Endothelial cell of umbilical vein (primary cell): ENCODE measurements around the gene SPRY4. TPM values are rescaled to one million over a fixed set of nuclear protein-coding genes. Genes with fewer than 3 reads are reported as not detected.
A peak's percentile ranks its signal among the peaks of the same experiment; 100 is the strongest.

Source experiments
- BruUV-seq: library from RNA; stranded (reverse); fragments of 400-500 nt; replicated peaks from 2 replicates; lab custom pipeline; 2021; lab: Mats Ljungman, UMichigan
- CTCF ChIA-PET: fragments of 300-600, 350-600 bp; sonication (Branson Sonifier 250); formaldehyde crosslinking; loops from one replicate; lab custom pipeline; 2021; ENCODE audit warnings: antibody characterized with exemption, inconsistent platforms; lab: Charles Lee
- POLR2A ChIA-PET: fragments of 300-600, 350-600 bp; sonication (Branson Sonifier 250); formaldehyde crosslinking; loops from one replicate; lab custom pipeline; 2021; ENCODE audit warnings: antibody characterized with exemption, inconsistent platforms; lab: Charles Lee
- DNase-seq: peaks from one replicate; pipeline ENCODE4 v3.0.0-alpha.2; 2011; ENCODE audit warnings: low read depth, low spot score
- FAIRE-seq: peaks from 2 replicates; lab custom pipeline; 2011; peaks lifted over from hg19 to GRCh38; lab: Jason Lieb, UNC
- H2AFZ ChIP-seq: 2 replicates; pipeline ENCODE4 v1.6.0; 2012; ENCODE audit warnings: low read depth, low read length, control low read depth, inconsistent platforms
- H3K27ac ChIP-seq: 2 replicates; pipeline ENCODE4 v1.5.1; 2011; ENCODE audit warnings: low read depth, mild to moderate bottlenecking, control low read depth, low read length, moderate library complexity; ENCODE audit not compliant: insufficient read depth
- H3K27me3 ChIP-seq, 2 experiments: 2 replicates each; pipeline versions ENCODE4 v1.6.0 to v1.6.1; 2011; ENCODE audit warnings: low read length in 2 of 2, mixed read lengths in 1 of 2; ENCODE audit not compliant: control insufficient read depth in 2 of 2, insufficient read depth in 2 of 2
- H3K36me3 ChIP-seq, 2 experiments: 2 replicates in 1 of 2; 3 replicates in 1 of 2; pipeline ENCODE4 v1.5.1; 2011; ENCODE audit warnings: low read length in 2 of 2, mild to moderate bottlenecking in 1 of 2, moderate library complexity in 1 of 2; ENCODE audit not compliant: control insufficient read depth in 2 of 2, insufficient read depth in 2 of 2; ENCODE audit errors: extremely low read depth in 1 of 2
- H3K4me1 ChIP-seq: 3 replicates; pipeline ENCODE4 v1.5.1; 2011; ENCODE audit warnings: mild to moderate bottlenecking, low read length; ENCODE audit not compliant: control insufficient read depth, insufficient read depth; ENCODE audit errors: extremely low read depth
- H3K4me2 ChIP-seq: 2 replicates; pipeline ENCODE4 v1.6.1; 2011; ENCODE audit warnings: low read length, control low read depth, mixed read lengths; ENCODE audit not compliant: insufficient read depth
- H3K4me3 ChIP-seq, 3 experiments: fragments of 200-600 bp in 1 of 3; sonication (generic), shearing (Covaris generic) in 1 of 3; replicated peaks in 1 of 3; 2 replicates each; pipeline ENCODE4 v1.5.1; 2011 to 2016; ENCODE audit warnings: control low read depth in 3 of 3, low read length in 3 of 3, mild to moderate bottlenecking in 2 of 3, inconsistent platforms in 1 of 3, low read depth in 1 of 3, moderate library complexity in 1 of 3; ENCODE audit not compliant: insufficient read depth in 1 of 3
- H3K79me2 ChIP-seq: 2 replicates; pipeline ENCODE4 v1.6.0; 2012; ENCODE audit warnings: low read length, inconsistent platforms; ENCODE audit not compliant: control insufficient read depth, insufficient read depth
- H3K9ac ChIP-seq: replicated peaks from 2 replicates; pipeline ENCODE3; 2011; ENCODE audit warnings: low read length, control low read depth; ENCODE audit not compliant: insufficient read depth; ENCODE audit errors: extremely low read depth
- H3K9me1 ChIP-seq: replicated peaks from 3 replicates; pipeline ENCODE4 v1.6.0; 2011; ENCODE audit warnings: mild to moderate bottlenecking, low read length; ENCODE audit not compliant: control insufficient read depth, insufficient read depth; ENCODE audit errors: extremely low read depth
- H3K9me3 ChIP-seq: replicated peaks from 2 replicates; pipeline ENCODE4 v1.5.1; 2012; ENCODE audit warnings: low read length, inconsistent platforms; ENCODE audit not compliant: control insufficient read depth, insufficient read depth
- H4K20me1 ChIP-seq: replicated peaks from 2 replicates; pipeline ENCODE3; 2011; ENCODE audit warnings: mild to moderate bottlenecking, low read length; ENCODE audit not compliant: control insufficient read depth, insufficient read depth; ENCODE audit errors: extremely low read depth
- GATA2 ChIP-seq: IDR thresholded peaks from 2 replicates; pipeline ENCODE4 v1.7.0; 2011; ENCODE audit warnings: low read depth, mild to moderate bottlenecking, moderate library complexity, mixed read lengths, low read length; ENCODE audit not compliant: insufficient read length, insufficient read depth
- MYC ChIP-seq: IDR thresholded peaks from one replicate; pipeline ENCODE4 v1.6.1; 2011; ENCODE audit warnings: mild to moderate bottlenecking, low read depth, low read length
- POLR2AphosphoS5 ChIP-seq: IDR thresholded peaks from 2 replicates; pipeline ENCODE4 v1.6.1; 2012; ENCODE audit warnings: low read depth, mild to moderate bottlenecking, control low read depth, low read length, moderate library complexity; ENCODE audit not compliant: insufficient read depth
- dilution Hi-C: fragments of 300-500 bp; cut with MboI; formaldehyde crosslinking; loops from one replicate; pipeline ENCODE4 v1.15.0; 2019; ENCODE audit warnings: low sequenced_read_pairs; ENCODE audit not compliant: extremely low pct_ligation_motif_present
- intact Hi-C: fragments of 100-400 bp; cut with micrococcal nuclease; formaldehyde crosslinking; loops from one replicate; pipeline ENCODE4 v1.10.0; 2022
- polyA plus RNA-seq, 4 experiments: library from polyadenylated mRNA; depleted of rRNA in 3 of 4; stranded (reverse) in 3 of 4; unstranded in 1 of 4; fragments of >200 nt; gene quantifications; 2 replicates each; pipeline versions ENCODE4 v1.2.1 to v1.2.3, GENCODE V29; 2011 to 2012; ENCODE audit warnings: missing spikeins in 1 of 4
- total RNA-seq: library from RNA; stranded (reverse); gene quantifications from 2 replicates; pipeline ENCODE4 v1.2.3, GENCODE V29; 2021
- TF ChIP-seq, protein P1 (sequence below), 2 donors: IDR thresholded peaks; 1 replicate in 1 of 2; 2 replicates in 1 of 2; pipeline ENCODE4 v1.5.1; 2011; ENCODE audit warnings: low read length in 2 of 2, mild to moderate bottlenecking in 2 of 2, moderate library complexity in 2 of 2, control low read depth in 1 of 2, inconsistent platforms in 1 of 2, low read depth in 1 of 2; ENCODE audit not compliant: insufficient read depth in 1 of 2; ENCODE audit errors: extremely low read depth in 1 of 2

SPRY4 gene
- total and polyA plus RNA-seq, 2 donors (not counting 3 experiments of a cell fraction or from before 2014, with no cell fraction given), result 9.3 to 33.9 TPM

DNA sequence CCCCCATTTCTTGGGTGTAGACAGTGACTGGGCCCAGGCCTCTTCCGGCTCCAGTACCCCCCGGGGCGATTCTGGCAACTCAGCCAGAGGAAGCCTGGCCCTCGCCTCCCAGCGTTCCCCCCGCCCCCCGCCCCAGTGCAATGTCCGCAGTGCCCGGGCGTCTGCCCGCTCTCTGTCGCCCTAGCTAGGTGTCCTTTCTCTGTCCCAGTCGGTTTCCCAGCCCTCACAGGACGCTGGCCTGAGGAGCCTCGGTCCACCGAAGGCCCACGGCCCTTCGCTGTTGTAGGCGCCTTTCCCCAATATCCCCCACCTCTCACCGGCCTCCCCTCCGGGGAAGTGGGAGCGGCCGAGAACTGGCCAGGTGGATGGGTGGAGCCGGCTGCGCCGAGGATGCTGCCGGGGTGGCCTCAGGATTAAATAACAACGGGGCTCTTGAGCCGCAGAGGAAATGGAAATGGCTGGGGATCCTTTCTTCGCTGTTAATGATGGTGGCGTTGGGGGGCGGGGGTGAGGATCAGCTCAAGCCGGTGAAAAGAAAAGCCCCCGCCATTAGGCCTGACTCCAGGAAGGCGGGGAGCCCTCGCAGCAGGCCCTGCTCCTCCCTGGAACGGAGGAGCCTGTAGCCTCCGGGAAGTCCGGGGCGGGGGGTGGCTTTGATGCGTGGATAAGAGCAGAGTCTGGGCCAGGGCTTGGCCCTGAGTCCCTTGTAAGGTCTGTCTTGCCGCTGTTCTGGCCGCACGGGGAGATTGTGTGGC is 1.1 kb upstream of the SPRY4 start:
- no peaks in the 10 kb centered on the region for H3K27me3 ChIP-seq
- no peaks in the 10 kb centered on the region for H4K20me1 ChIP-seq
- H3K36me3 ChIP-seq, result no peaks in the 10 kb centered on the region
- intact Hi-C loops (loop anchor here (1.0 to 10.0 kb wide), 9 partner anchors 10 to 311 kb away; partner anchors contain the start of gene GNPDA1), dilution Hi-C loops (no loop called here)
- H2AFZ ChIP-seq, result peak overlapping the region; percentile 81
- peaks cover 40% of the 10 kb centered on the region for H3K4me1 ChIP-seq
- FAIRE-seq, result no peak
- no peaks in the 10 kb centered on the region for H3K9me3 ChIP-seq
- POLR2A ChIA-PET, result interaction anchor here (0.6 kb wide), 1 partner anchor 30 kb away, joined by 3 read pairs; no protein-coding TSS in a partner anchor
- TF ChIP-seq MYC (no peak), GATA2 (peak; percentile 39), POLR2AphosphoS5 (peak; percentile 44)
- H3K9me1 ChIP-seq, result no peaks in the 10 kb centered on the region
- peak overlapping the region; percentile 87 for H3K4me2 ChIP-seq
- H3K9ac ChIP-seq, result peak overlapping the region; percentile 85
- BruUV-seq, result no TSS peak
- peak overlapping the region; percentile 88 for H3K27ac ChIP-seq
- peak; percentile 19 for DNase-seq
- peak overlapping the region; percentile 44 to 89 (median 66) for H3K4me3 ChIP-seq
- CTCF ChIA-PET, result interaction anchor here (1.0 to 8.8 kb wide), 9 partner anchors 10 to 220 kb away, joined by 3 to 128 read pairs (median 4); no protein-coding TSS in a partner anchor
- peaks cover 47% of the 10 kb centered on the region for H3K79me2 ChIP-seq

DNA sequence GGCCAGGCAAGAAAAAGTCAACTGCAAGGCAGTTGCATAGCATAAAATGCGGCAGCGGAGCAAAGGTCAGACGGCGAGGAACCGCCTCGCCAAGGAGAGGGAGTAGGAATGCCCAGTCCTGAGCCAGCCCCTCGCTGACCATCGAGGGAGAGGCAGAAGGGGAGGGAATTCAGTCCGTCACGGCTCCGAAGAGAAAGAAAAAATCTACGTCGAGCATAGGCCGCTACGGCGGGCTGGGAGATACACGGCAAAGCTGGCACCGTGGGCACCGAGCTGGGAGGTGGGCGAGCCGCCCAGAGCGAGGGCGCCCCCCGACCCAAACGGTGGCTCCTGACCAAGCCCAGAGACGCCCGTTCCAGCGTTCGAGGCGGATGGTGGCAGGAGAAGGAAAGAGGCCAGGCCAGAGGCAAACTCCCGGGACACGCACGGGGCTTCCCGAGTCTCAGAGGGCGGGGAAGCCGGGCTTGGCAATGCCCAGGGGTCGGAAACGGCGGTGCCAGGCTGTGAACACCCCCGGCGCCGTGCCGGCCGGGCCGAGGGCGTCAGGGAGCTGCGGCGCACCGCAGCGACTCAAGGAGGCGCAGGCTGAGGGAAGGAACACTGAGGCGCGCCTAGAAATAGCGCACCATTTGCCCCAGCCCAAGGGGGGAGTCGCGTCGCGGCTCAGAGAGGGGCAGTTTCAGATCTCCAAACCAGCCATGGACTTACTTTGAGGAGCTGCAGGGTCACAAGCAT is 518 bp downstream of the SPRY4 start:
- BruUV-seq, result TSS peak; percentile 42
- DNase-seq, result peak; percentile 46
- dilution Hi-C loops, result no loop called here
- peak overlapping the region; percentile 76 to 89 (median 81) for H3K4me3 ChIP-seq
- H3K9me1 ChIP-seq, result no peaks in the 10 kb centered on the region
- TF ChIP-seq MYC, result no peak
- TF ChIP-seq, protein P1, sequence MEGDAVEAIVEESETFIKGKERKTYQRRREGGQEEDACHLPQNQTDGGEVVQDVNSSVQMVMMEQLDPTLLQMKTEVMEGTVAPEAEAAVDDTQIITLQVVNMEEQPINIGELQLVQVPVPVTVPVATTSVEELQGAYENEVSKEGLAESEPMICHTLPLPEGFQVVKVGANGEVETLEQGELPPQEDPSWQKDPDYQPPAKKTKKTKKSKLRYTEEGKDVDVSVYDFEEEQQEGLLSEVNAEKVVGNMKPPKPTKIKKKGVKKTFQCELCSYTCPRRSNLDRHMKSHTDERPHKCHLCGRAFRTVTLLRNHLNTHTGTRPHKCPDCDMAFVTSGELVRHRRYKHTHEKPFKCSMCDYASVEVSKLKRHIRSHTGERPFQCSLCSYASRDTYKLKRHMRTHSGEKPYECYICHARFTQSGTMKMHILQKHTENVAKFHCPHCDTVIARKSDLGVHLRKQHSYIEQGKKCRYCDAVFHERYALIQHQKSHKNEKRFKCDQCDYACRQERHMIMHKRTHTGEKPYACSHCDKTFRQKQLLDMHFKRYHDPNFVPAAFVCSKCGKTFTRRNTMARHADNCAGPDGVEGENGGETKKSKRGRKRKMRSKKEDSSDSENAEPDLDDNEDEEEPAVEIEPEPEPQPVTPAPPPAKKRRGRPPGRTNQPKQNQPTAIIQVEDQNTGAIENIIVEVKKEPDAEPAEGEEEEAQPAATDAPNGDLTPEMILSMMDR (IDR thresholded peaks at IDR 0.05; ENCODE audit: extremely low read depth in 1 of 2, insufficient read depth in 1 of 2, low read depth in 1 of 2, low read length in 2 of 2), result peak; percentile 11 to 38
- H3K27ac ChIP-seq, result peak overlapping the region; percentile 88
- peaks cover 63% of the 10 kb centered on the region for H3K79me2 ChIP-seq
- H3K36me3 ChIP-seq, result no peaks in the 10 kb centered on the region
- H3K27me3 ChIP-seq, result no peaks in the 10 kb centered on the region
- H3K9ac ChIP-seq, result peak overlapping the region; percentile 85
- no peaks in the 10 kb centered on the region for H4K20me1 ChIP-seq
- H2AFZ ChIP-seq, result no peak overlapping the region
- intact Hi-C loops, result loop anchor here (1.0 to 10.0 kb wide), 4 partner anchors 27 to 310 kb away; partner anchors contain the start of gene GNPDA1
- ChIA-PET POLR2A (interaction anchor here (0.7 to 1.4 kb wide), 6 partner anchors 8 to 141 kb away, joined by 3 to 5 read pairs (median 4); no protein-coding TSS in a partner anchor), CTCF (interaction anchor here (0.6 to 8.8 kb wide), 25 partner anchors 8 to 222 kb away, joined by 3 to 128 read pairs (median 4); no protein-coding TSS in a partner anchor)
- H3K4me2 ChIP-seq, result peak overlapping the region; percentile 91
- H3K9me3 ChIP-seq, result no peaks in the 10 kb centered on the region
- FAIRE-seq, result no peak
- H3K4me1 ChIP-seq, result peaks cover 55% of the 10 kb centered on the region
